ENCODE measurements around the gene RAPGEFL1. TPM values are rescaled to one million over a fixed set of nuclear protein-coding genes. Genes with fewer than 3 reads are reported as not detected.
"Not testable (repeated sequence)": the region's sequence is repeated elsewhere in the genome, so short reads cannot be mapped to it uniquely, and the experiment has no call there.

The RAPGEFL1 gene, protein sequence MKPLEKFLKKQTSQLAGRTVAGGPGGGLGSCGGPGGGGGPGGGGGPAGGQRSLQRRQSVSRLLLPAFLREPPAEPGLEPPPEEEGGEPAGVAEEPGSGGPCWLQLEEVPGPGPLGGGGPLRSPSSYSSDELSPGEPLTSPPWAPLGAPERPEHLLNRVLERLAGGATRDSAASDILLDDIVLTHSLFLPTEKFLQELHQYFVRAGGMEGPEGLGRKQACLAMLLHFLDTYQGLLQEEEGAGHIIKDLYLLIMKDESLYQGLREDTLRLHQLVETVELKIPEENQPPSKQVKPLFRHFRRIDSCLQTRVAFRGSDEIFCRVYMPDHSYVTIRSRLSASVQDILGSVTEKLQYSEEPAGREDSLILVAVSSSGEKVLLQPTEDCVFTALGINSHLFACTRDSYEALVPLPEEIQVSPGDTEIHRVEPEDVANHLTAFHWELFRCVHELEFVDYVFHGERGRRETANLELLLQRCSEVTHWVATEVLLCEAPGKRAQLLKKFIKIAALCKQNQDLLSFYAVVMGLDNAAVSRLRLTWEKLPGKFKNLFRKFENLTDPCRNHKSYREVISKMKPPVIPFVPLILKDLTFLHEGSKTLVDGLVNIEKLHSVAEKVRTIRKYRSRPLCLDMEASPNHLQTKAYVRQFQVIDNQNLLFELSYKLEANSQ
- 25.8 TPM for polyA plus RNA-seq (2013, experiment 1 of 4)
- polyA plus RNA-seq (2013, experiment 2 of 4) = 28.7 TPM
- 17.0 TPM for polyA plus RNA-seq (2013, experiment 3 of 4)
- polyA plus RNA-seq (2013, experiment 4 of 4) = 19.7 TPM

DNA sequence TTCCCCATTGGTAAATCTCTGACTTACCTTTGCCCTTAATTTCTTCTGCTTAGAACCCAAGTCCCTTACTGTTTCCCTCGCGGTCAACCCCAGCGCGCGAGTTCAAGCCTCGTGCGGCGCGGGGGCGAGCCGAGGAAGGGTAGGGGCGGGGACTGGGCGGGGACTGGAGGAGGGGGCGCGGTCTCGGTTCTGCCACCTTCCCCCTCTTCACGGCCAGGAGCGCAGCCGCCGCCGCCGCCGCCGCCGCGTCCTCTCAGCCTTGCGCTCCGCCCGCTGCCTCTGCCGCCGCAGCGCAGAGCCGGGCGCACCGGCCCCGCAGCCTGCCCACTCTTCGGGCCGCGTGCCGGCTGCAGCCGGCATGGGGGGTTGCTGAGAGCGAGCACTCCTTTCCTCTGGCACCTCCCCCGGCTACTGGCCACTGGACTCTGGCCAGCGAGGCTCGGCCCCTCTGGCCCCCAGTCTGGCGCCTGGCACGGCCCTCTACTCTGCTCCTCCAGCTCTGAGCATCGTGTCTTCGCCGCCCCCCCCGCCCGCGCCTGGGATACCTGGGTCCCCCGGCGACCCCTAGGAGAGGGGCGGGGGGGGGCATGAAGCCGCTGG is at the start of gene RAPGEFL1:
Gene RAPGEFL1, plus strand, starts transcription at position 196 of the 600 bp plus-strand sequence. Its CDS starts 392 bp downstream, at position 588.
- no peaks in the 10 kb centered on the region for H3K9me3 ChIP-seq (ENCODE audit: control insufficient read depth, low read length)
- no peak within 1 kb of the TSS for H3K27ac ChIP-seq (ENCODE audit: insufficient read depth, low read depth, low read length, poor library complexity, severe bottlenecking)
- 1% methylated on average over 57 of the region's 57 CpGs for WGBS, 2 experiments
- H3K4me1 ChIP-seq (ENCODE audit: control insufficient read depth, insufficient read depth, low read length) = peaks cover 12% of the 10 kb centered on the region
- no peaks in the 10 kb centered on the region for H3K27me3 ChIP-seq (ENCODE audit: control insufficient read depth, insufficient read depth, low read length, poor library complexity, severe bottlenecking)
- H3K4me3 ChIP-seq (ENCODE audit: insufficient read depth, low read depth, low read length) = peak within 1 kb of the TSS; percentile 39
- peaks cover 9% of the 10 kb centered on the region for H3K36me3 ChIP-seq (ENCODE audit: control insufficient read depth, insufficient read depth, low read length)

DNA sequence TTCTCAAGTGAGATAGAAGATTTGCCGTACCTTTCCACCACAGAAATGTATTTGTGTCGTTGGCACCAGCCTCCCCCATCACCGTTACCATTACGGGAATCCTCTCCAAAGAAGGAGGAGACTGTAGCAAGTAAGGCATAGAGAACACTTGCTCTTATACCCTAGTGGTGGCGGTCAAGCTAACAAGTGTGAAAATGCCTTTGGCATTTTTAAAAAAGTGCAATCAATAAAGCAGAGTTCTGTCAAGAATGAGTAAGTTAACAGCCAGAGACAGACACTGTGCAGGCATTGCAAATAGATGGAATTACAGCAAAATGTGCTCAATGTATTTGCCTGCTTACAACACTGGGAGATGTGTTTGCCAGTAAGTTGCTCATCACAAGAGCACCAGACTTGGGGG is 47.8 kb upstream of the RAPGEFL1 start:
- Histone ChIP-seq H3K27me3 (ENCODE audit: control insufficient read depth, insufficient read depth, low read length, poor library complexity, severe bottlenecking) (no peaks in the 10 kb centered on the region), H3K4me1 (ENCODE audit: control insufficient read depth, insufficient read depth, low read length) (peaks cover 4% of the 10 kb centered on the region), H3K4me3 (ENCODE audit: insufficient read depth, low read depth, low read length) (no peak overlapping the region), H3K27ac (ENCODE audit: insufficient read depth, low read depth, low read length, poor library complexity, severe bottlenecking) (no peak overlapping the region), H3K9me3 (ENCODE audit: control insufficient read depth, low read length) (no peaks in the 10 kb centered on the region), H3K36me3 (ENCODE audit: control insufficient read depth, insufficient read depth, low read length) (peaks cover 81% of the 10 kb centered on the region)
- 94 to 95% methylated on average over 5 of the region's 5 CpGs for WGBS, 2 experiments

DNA sequence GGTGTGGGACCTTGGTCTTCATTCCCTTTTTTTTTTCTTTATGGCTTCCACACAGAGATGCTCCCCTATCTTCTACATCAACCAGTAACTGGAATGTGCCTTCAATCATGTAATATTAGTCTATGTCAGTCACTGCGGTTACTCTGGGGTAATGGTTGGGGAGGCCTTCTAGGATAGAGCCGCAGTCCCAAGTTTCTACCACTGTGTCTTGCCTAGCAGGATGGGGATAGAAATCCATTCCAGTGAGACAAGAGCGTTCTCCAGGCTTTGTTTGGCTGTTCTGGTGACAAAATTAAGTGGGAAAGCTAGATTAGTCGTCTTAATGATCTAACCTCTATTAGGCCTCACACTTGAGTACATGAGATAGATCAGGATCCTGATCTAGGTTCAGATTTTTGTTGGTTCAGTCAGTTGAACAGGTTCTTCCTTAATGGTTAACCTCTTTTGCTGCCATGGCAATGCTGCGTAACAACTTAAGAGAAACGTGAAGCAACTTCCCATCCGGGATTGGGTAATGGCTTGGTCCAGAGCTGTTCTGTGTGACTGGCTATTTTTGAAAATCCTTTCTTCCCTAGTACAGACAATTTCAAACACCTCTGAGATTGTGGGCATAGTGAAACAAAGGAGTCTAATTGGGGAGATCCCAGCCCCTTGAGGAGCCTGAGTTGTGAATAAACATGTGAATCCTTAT is 46.8 kb upstream of the RAPGEFL1 start:
- Histone ChIP-seq H3K36me3 (ENCODE audit: control insufficient read depth, insufficient read depth, low read length) (peaks cover 85% of the 10 kb centered on the region), H3K27ac (ENCODE audit: insufficient read depth, low read depth, low read length, poor library complexity, severe bottlenecking) (no peak overlapping the region), H3K4me3 (ENCODE audit: insufficient read depth, low read depth, low read length) (no peak overlapping the region), H3K27me3 (ENCODE audit: control insufficient read depth, insufficient read depth, low read length, poor library complexity, severe bottlenecking) (no peaks in the 10 kb centered on the region), H3K4me1 (ENCODE audit: control insufficient read depth, insufficient read depth, low read length) (no peaks in the 10 kb centered on the region), H3K9me3 (ENCODE audit: control insufficient read depth, low read length) (no peaks in the 10 kb centered on the region)
- 92 to 95% methylated on average over 7 of the region's 7 CpGs for WGBS, 2 experiments

DNA sequence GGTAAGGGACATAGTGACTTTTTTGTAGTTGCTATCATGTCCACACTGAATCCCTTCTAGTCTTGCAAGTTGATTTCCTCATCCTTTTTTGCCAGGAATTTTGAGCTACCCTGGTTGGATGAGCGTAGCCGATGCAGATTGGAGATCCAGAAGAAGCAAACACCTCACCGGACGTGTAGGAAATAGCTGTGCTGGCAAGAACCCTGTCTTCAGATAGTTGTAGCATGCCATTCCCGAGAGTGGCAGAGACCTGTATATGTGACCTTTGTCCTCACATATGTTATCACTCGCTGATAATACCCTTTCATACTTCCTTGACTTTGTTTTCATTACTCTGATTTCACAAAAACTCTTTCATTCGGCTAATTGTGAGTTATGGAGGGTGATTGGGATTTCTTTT is 43.1 kb upstream of the RAPGEFL1 start:
- no peak overlapping the region for H3K27ac ChIP-seq (ENCODE audit: insufficient read depth, low read depth, low read length, poor library complexity, severe bottlenecking)

DNA sequence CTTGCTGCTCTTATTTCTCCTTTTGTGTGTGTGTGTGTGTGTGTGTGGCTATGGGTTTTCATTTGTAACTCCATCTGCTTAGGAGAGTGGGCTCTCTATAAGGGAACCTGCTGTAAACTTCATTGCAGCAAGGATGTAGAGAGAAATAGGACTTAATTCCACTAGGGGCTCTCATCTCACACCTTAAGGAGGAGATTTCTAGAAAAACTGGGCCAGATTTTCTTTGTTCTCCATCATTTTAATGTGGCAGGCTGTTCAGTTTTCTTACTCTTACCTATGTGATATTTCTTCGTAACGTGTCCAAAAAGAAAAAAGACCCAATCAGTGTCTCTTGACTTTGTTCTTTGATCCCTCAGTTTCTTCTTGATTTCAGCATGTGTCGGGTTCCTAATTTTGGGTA is 41.5 kb upstream of the RAPGEFL1 start:
- no peak overlapping the region for H3K27ac ChIP-seq (ENCODE audit: insufficient read depth, low read depth, low read length, poor library complexity, severe bottlenecking)
- no peaks in the 10 kb centered on the region for H3K4me1 ChIP-seq (ENCODE audit: control insufficient read depth, insufficient read depth, low read length)
- 98% methylated on average over 3 of the region's 3 CpGs for WGBS, 2 experiments
- H3K36me3 ChIP-seq (ENCODE audit: control insufficient read depth, insufficient read depth, low read length) = peaks cover 51% of the 10 kb centered on the region
- no peaks in the 10 kb centered on the region for H3K27me3 ChIP-seq (ENCODE audit: control insufficient read depth, insufficient read depth, low read length, poor library complexity, severe bottlenecking)
- H3K9me3 ChIP-seq (ENCODE audit: control insufficient read depth, low read length) = no peaks in the 10 kb centered on the region
- H3K4me3 ChIP-seq (ENCODE audit: insufficient read depth, low read depth, low read length) = no peak overlapping the region

More for the DNA sequence above, 43.1 kb upstream of the RAPGEFL1 start:
- no peaks in the 10 kb centered on the region for H3K4me1 ChIP-seq (ENCODE audit: control insufficient read depth, insufficient read depth, low read length)
- WGBS, 2 experiments = 92 to 96% methylated on average over 7 of the region's 7 CpGs
- H3K27me3 ChIP-seq (ENCODE audit: control insufficient read depth, insufficient read depth, low read length, poor library complexity, severe bottlenecking) = no peaks in the 10 kb centered on the region
- H3K9me3 ChIP-seq (ENCODE audit: control insufficient read depth, low read length) = no peaks in the 10 kb centered on the region
- no peak overlapping the region for H3K4me3 ChIP-seq (ENCODE audit: insufficient read depth, low read depth, low read length)
- peaks cover 67% of the 10 kb centered on the region for H3K36me3 ChIP-seq (ENCODE audit: control insufficient read depth, insufficient read depth, low read length)

- H3K27me3 ChIP-seq (ENCODE audit: control insufficient read depth, insufficient read depth, low read length, poor library complexity, severe bottlenecking) = no peaks in the 10 kb centered on the region
- H3K36me3 ChIP-seq (ENCODE audit: control insufficient read depth, insufficient read depth, low read length) = peaks cover 33% of the 10 kb centered on the region
- 55 to 58% methylated on average over 14 of the region's 14 CpGs for WGBS, 2 experiments
- H3K9me3 ChIP-seq (ENCODE audit: control insufficient read depth, low read length) = no peaks in the 10 kb centered on the region
- peak overlapping the region; percentile 79 for H3K27ac ChIP-seq (ENCODE audit: insufficient read depth, low read depth, low read length, poor library complexity, severe bottlenecking)
- peak overlapping the region; percentile 77 for H3K4me3 ChIP-seq (ENCODE audit: insufficient read depth, low read depth, low read length)
- H3K4me1 ChIP-seq (ENCODE audit: control insufficient read depth, insufficient read depth, low read length) = no peaks in the 10 kb centered on the region
Observed at GRCh38 chr17:40139566-40140058, 37.7 kb upstream of the RAPGEFL1 start.

DNA sequence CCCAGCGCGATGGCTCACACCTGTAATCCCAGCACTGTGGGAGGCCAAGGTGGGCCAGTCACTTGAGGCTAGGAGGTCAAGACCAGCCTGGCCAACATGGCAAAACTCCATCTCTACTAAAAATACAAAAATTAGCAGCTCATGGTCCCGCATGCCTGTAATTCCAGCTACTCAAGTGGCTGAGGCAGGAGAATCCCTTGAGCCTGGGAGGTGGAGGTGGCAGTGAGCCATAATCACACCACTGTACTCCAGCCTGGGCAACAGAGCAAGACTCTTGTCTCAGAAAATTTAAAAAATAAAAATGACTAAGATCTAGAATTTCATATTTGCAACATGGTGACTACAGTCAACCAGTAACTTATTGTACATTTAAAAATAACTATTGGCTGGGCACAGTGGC is 34.1 kb upstream of the RAPGEFL1 start:
- not testable (repeated sequence) for H3K4me1 ChIP-seq (ENCODE audit: control insufficient read depth, insufficient read depth, low read length); H3K4me3 ChIP-seq (ENCODE audit: insufficient read depth, low read depth, low read length); H3K9me3 ChIP-seq (ENCODE audit: control insufficient read depth, low read length); H3K27ac ChIP-seq (ENCODE audit: insufficient read depth, low read depth, low read length, poor library complexity, severe bottlenecking); H3K27me3 ChIP-seq (ENCODE audit: control insufficient read depth, insufficient read depth, low read length, poor library complexity, severe bottlenecking)
- H3K36me3 ChIP-seq (ENCODE audit: control insufficient read depth, insufficient read depth, low read length) = peaks cover 22% of the 10 kb centered on the region
- WGBS, 2 experiments = 94 to 96% methylated on average over 3 of the region's 3 CpGs

- Histone ChIP-seq H3K9me3 (ENCODE audit: control insufficient read depth, low read length) (no peaks in the 10 kb centered on the region), H3K27ac (ENCODE audit: insufficient read depth, low read depth, low read length, poor library complexity, severe bottlenecking) (no peak overlapping the region), H3K4me3 (ENCODE audit: insufficient read depth, low read depth, low read length) (no peak overlapping the region), H3K36me3 (ENCODE audit: control insufficient read depth, insufficient read depth, low read length) (peaks cover 38% of the 10 kb centered on the region), H3K27me3 (ENCODE audit: control insufficient read depth, insufficient read depth, low read length, poor library complexity, severe bottlenecking) (no peaks in the 10 kb centered on the region), H3K4me1 (ENCODE audit: control insufficient read depth, insufficient read depth, low read length) (no peaks in the 10 kb centered on the region)
- 88 to 91% methylated on average over 3 of the region's 3 CpGs for WGBS, 2 experiments
Observed at GRCh38 chr17:40145476-40145875, 31.8 kb upstream of the RAPGEFL1 start.

GRCh38 chr17:40148527-40148926 is 28.7 kb upstream of the RAPGEFL1 start:
- Histone ChIP-seq H3K27ac (ENCODE audit: insufficient read depth, low read depth, low read length, poor library complexity, severe bottlenecking) (no peak overlapping the region), H3K27me3 (ENCODE audit: control insufficient read depth, insufficient read depth, low read length, poor library complexity, severe bottlenecking) (no peaks in the 10 kb centered on the region), H3K9me3 (ENCODE audit: control insufficient read depth, low read length) (no peaks in the 10 kb centered on the region), H3K36me3 (ENCODE audit: control insufficient read depth, insufficient read depth, low read length) (peaks cover 36% of the 10 kb centered on the region), H3K4me1 (ENCODE audit: control insufficient read depth, insufficient read depth, low read length) (no peaks in the 10 kb centered on the region), H3K4me3 (ENCODE audit: insufficient read depth, low read depth, low read length) (no peak overlapping the region)
- 90 to 95% methylated on average over 3 of the region's 3 CpGs for WGBS, 2 experiments

Measured in ectodermal cell (in vitro differentiated cells).